Neural cell (in vitro differentiated cells): ENCODE measurements around the gene FBXL5. TPM values are rescaled to one million over a fixed set of nuclear protein-coding genes. Genes with fewer than 3 reads are reported as not detected.

ENCODE experiments used
- H2AFZ ChIP-seq: fragments of 200-600, 300-800 bp; sonication (generic), shearing (Covaris generic); 2 replicates; pipeline ENCODE4 v1.6.0; 2014; ENCODE audit warnings: low read depth, mild to moderate bottlenecking, antibody characterized with exemption, low read length, moderate library complexity
- H3F3A ChIP-seq: fragments of 200-600 bp; shearing (Covaris generic); 2 replicates; pipeline ENCODE4 v1.6.1; 2016; ENCODE audit warnings: mild to moderate bottlenecking, moderate library complexity, mixed read lengths, antibody characterized with exemption, low read length; ENCODE audit not compliant: insufficient read depth, poor library complexity, severe bottlenecking
- H3K27ac ChIP-seq: fragments of 200-600, 300-800 bp; sonication (generic), shearing (Covaris generic); 2 replicates; pipeline ENCODE4 v1.5.1; 2014; ENCODE audit warnings: mild to moderate bottlenecking, low read length, moderate library complexity
- H3K27me3 ChIP-seq: fragments of 300-800, 200-600 bp; sonication (generic), shearing (Covaris generic); 2 replicates; pipeline ENCODE4 v1.6.0; 2014; ENCODE audit warnings: mild to moderate bottlenecking, low read depth, low read length, moderate library complexity; ENCODE audit not compliant: insufficient read depth
- H3K36me3 ChIP-seq: fragments of 300-800, 200-600 bp; sonication (generic), shearing (Covaris generic); 2 replicates; pipeline ENCODE4 v1.5.1; 2014; ENCODE audit warnings: mild to moderate bottlenecking, antibody characterized with exemption, low read length, moderate library complexity; ENCODE audit not compliant: insufficient read depth
- H3K4me2 ChIP-seq: fragments of 300-800, 200-600 bp; sonication (generic), shearing (Covaris generic); 2 replicates; pipeline ENCODE4 v1.6.0; 2014; ENCODE audit warnings: mild to moderate bottlenecking, low read length
- H3K4me3 ChIP-seq: fragments of 300-800, 200-600 bp; sonication (generic), shearing (Covaris generic); 2 replicates; pipeline ENCODE4 v1.5.1; 2014; ENCODE audit warnings: mild to moderate bottlenecking, low read length, moderate library complexity
- H3K79me2 ChIP-seq: fragments of 200-600 bp; shearing (Covaris generic); replicated peaks from 2 replicates; pipeline ENCODE4 v1.6.0; 2014; ENCODE audit warnings: mild to moderate bottlenecking, low read length, moderate library complexity; ENCODE audit not compliant: insufficient read depth
- H3K9ac ChIP-seq: fragments of 300-800, 200-600 bp; sonication (generic), shearing (Covaris generic); 2 replicates; pipeline ENCODE4 v1.6.1; 2016; ENCODE audit warnings: mild to moderate bottlenecking, low read length, mixed read lengths
- H3K9me2 ChIP-seq: fragments of 200-600 bp; shearing (Covaris generic); 2 replicates; pipeline ENCODE4 v1.6.1; 2016; ENCODE audit warnings: mild to moderate bottlenecking, low read length, mixed read lengths; ENCODE audit not compliant: insufficient read depth
- H3K9me3 ChIP-seq: fragments of 200-600, 300-800 bp; sonication (generic), shearing (Covaris generic); 2 replicates; pipeline ENCODE4 v1.6.1; 2016; ENCODE audit warnings: mild to moderate bottlenecking, mixed run types, low read length, moderate library complexity, mixed read lengths
- H4K20me1 ChIP-seq: fragments of 200-600 bp; shearing (Covaris generic); 2 replicates; pipeline ENCODE4 v1.6.1; 2016; ENCODE audit warnings: mild to moderate bottlenecking, mixed run types; ENCODE audit not compliant: insufficient read depth
- CTCF ChIP-seq: fragments of 450-650 bp; IDR thresholded peaks from 2 replicates; pipeline ENCODE4 v1.5.1; 2014; ENCODE audit warnings: antibody characterized with exemption, mild to moderate bottlenecking, moderate library complexity; ENCODE audit not compliant: poor library complexity, severe bottlenecking
- EP300 ChIP-seq: fragments of 450-650 bp; conservative IDR thresholded peaks from 2 replicates; pipeline ENCODE4 v1.6.1; 2014; ENCODE audit warnings: antibody characterized with exemption, mild to moderate bottlenecking, moderate library complexity; ENCODE audit not compliant: poor library complexity, severe bottlenecking
- EZH2 ChIP-seq: fragments of 200-600, 300-800 bp; shearing (Covaris generic), sonication (generic); IDR thresholded peaks from 2 replicates; pipeline ENCODE4 v1.6.1; 2014; ENCODE audit warnings: antibody characterized with exemption, low read length, borderline replicate concordance, mild to moderate bottlenecking; ENCODE audit not compliant: insufficient read depth, poor library complexity, severe bottlenecking
- MXI1 ChIP-seq: fragments of 450-650 bp; conservative IDR thresholded peaks from 2 replicates; pipeline ENCODE4 v1.6.1; 2014; ENCODE audit warnings: antibody characterized with exemption, mild to moderate bottlenecking; ENCODE audit not compliant: poor library complexity, severe bottlenecking
- POLR2AphosphoS5 ChIP-seq: IDR thresholded peaks from 2 replicates; pipeline ENCODE4 v1.6.1; 2012
- RAD21 ChIP-seq: fragments of 450-650 bp; conservative IDR thresholded peaks from 2 replicates; pipeline ENCODE4 v1.6.1; 2014; ENCODE audit warnings: antibody characterized with exemption, mild to moderate bottlenecking, moderate library complexity
- REST ChIP-seq: IDR thresholded peaks from 2 replicates; pipeline ENCODE4 v1.6.1; 2012; ENCODE audit warnings: borderline replicate concordance
- SMC3 ChIP-seq: fragments of 450-650 bp; conservative IDR thresholded peaks from 2 replicates; pipeline ENCODE4 v1.6.1; 2014; ENCODE audit warnings: antibody characterized with exemption, mild to moderate bottlenecking, moderate library complexity; ENCODE audit not compliant: poor library complexity
- TAF1 ChIP-seq: IDR thresholded peaks from 2 replicates; pipeline ENCODE4 v1.6.1; 2012; ENCODE audit warnings: low read depth
- polyA plus RNA-seq: library from polyadenylated mRNA; depleted of rRNA; stranded (reverse); fragments of >200 nt; gene quantifications from 2 replicates; pipeline ENCODE4 v1.2.3, GENCODE V29; 2014

The FBXL5 gene
- polyA plus RNA-seq, 1 donor from 2014 or later, result 70.6 TPM

GRCh38 chr4:15696866-15697265, 41.7 kb upstream of the FBXL5 start:
- TF ChIP-seq REST (no peak), EZH2 (no peak), TAF1 (no peak), EP300 (no peak), POLR2AphosphoS5 (no peak), RAD21 (no peak), SMC3 (no peak), MXI1 (no peak), CTCF (no peak)
- no peak overlapping the region for H3K27ac ChIP-seq
- no peak overlapping the region for H3K4me3 ChIP-seq
- H3K9me2 ChIP-seq, result no peaks in the 10 kb centered on the region
- no peak overlapping the region for H3K4me2 ChIP-seq
- no peak overlapping the region for H2AFZ ChIP-seq
- H3K27me3 ChIP-seq, result no peaks in the 10 kb centered on the region
- no peaks in the 10 kb centered on the region for H3K36me3 ChIP-seq
- no peaks in the 10 kb centered on the region for H3F3A ChIP-seq
- no peaks in the 10 kb centered on the region for H3K9me3 ChIP-seq
- H3K79me2 ChIP-seq, result no peaks in the 10 kb centered on the region
- H3K9ac ChIP-seq, result no peak overlapping the region
- no peaks in the 10 kb centered on the region for H4K20me1 ChIP-seq

GRCh38 chr4:15695729-15696128, 40.6 kb upstream of the FBXL5 start:
- Histone ChIP-seq H3K27me3 (no peaks in the 10 kb centered on the region), H3K9me2 (no peaks in the 10 kb centered on the region), H3F3A (no peaks in the 10 kb centered on the region), H4K20me1 (no peaks in the 10 kb centered on the region), H3K79me2 (no peaks in the 10 kb centered on the region), H3K4me3 (no peak overlapping the region), H3K36me3 (no peaks in the 10 kb centered on the region), H2AFZ (no peak overlapping the region), H3K9me3 (no peaks in the 10 kb centered on the region), H3K9ac (no peak overlapping the region), H3K4me2 (no peak overlapping the region), H3K27ac (no peak overlapping the region)
- TF ChIP-seq MXI1, result no peak
- no peak for TF ChIP-seq SMC3
- TF ChIP-seq EZH2, result no peak
- TF ChIP-seq REST, result no peak
